Cortex of kidney (tissue), 1 donor: ENCODE results near the gene PRKAR1A.
"Not testable (repeated sequence)": the region's sequence is repeated elsewhere in the genome, so short reads cannot be mapped to it uniquely, and the experiment has no call there.

Source experiments
- DNase-seq: peaks from one replicate; lab custom pipeline; 2025; lab: John Stamatoyannopoulos, UW

The PRKAR1A gene

DNA sequence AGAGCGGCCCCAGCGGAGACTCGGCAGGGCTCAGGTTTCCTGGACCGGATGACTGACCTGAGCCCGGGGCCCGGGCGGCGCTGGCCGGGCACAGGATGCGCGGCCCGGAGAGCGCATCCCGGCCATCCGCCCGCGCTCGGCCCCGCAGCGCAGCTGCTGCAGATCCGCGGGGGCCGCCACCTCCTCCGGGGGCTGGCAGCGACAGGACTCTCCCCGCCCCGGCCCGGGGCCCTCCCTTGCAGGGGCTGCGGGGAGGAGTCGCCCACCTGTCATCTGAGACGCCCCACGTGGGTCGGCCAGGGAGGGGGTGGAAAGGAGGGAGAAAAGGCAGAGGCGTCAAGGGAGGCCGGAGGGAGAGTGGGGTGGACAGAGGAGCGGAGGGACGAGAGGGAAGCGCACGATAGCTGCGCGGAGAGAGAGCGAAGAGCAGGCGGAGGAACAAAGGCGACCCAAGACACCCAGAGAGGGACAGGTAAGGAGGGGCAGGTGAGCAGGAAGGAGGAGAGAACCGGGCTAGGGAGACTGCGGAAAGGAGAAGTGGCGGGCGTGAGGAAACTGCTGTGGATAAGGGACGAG, 471 bp upstream of the PRKAR1A start:
- peak; percentile 87 for DNase-seq

DNA sequence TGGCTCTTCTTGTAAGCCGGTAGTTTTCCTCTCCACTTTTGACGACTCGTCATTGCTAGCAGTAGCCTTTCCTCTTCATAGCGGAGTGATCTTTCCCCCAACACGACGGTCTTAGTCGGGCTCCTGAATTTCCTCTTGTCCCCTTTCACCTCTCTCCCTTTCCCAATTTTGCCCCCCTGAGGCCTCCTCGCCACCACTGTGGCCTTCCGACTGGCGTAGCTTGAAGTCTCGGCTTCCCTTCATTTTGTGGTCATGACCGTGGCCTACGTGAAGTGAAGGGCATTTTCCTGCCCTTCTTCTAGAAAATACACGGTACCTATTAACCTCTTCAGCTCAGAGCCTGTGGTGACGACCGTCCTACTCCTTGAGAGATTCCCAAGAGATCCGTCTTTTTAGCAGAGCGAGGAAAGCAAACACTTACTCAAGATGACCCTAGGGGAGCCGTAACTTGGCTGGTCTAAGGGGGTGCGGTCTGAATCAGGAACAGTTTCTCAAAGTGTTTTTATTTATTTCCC, 787 bp downstream of the PRKAR1A start:
- no peak for DNase-seq

- DNase-seq, result no peak
Measured at GRCh38 chr17:68513932-68514331, 1.7 kb downstream of the PRKAR1A start.

- DNase-seq, result no peak
Measured at GRCh38 chr17:68514831-68515635, 2.8 kb downstream of the PRKAR1A start.

GRCh38 chr17:68516732-68517131, 4.5 kb downstream of the PRKAR1A start:
- no peak for DNase-seq

DNA sequence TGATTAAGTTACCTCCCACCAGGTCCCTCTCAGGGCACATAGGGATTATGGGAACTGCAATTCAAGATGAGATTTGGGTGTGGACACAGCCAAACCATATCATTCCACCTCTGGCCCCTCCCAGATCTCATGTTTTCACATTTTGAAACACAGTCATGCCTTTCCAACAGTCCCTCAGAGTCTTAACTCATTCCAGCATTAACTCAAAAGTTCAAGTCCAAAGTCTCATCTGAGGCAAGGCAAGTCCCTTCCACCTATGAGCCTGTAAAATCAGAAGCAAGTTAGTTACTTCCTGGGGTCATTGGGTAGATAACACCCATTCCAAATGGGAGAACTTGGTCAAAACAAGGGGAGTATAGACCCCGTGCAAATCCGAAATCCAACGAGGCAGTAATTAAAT, 5.4 kb downstream of the PRKAR1A start:
- not testable (repeated sequence) for DNase-seq

GRCh38 chr17:68518063-68518815, 6.0 kb downstream of the PRKAR1A start:
- DNase-seq, result no peak

GRCh38 chr17:68519051-68519450, 6.8 kb downstream of the PRKAR1A start:
- DNase-seq, result not testable (repeated sequence)

GRCh38 chr17:68519911-68520310, 7.7 kb downstream of the PRKAR1A start:
- no peak for DNase-seq

- no peak for DNase-seq
Measured at GRCh38 chr17:68522266-68522665, 10.0 kb downstream of the PRKAR1A start.

GRCh38 chr17:68526548-68526947, 14.3 kb downstream of the PRKAR1A start:
- no peak for DNase-seq

GRCh38 chr17:68527314-68527713, 15.1 kb downstream of the PRKAR1A start:
- no peak for DNase-seq

DNA sequence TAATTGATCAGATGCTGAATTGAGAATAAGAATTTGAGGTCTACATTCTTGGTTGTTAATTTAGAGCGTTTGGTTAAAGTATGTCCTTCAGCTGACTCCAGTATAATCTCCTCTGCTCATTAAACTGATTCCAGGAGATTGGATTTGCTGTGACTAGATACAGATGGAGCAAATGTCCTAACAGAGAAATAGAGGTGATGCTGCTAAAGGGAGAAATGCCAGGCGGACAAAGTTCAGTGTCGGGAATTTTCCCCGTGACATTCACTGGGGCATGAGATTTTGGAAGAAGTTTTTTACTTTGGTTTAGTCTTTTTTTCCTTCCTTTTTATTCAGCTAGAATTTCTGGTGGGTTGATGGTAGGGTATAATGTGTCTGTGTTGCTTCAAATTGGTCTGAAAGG, 19.0 kb downstream of the PRKAR1A start:
- no peak for DNase-seq

- DNase-seq, result no peak
Measured at GRCh38 chr17:68532826-68533225, 20.6 kb downstream of the PRKAR1A start.

GRCh38 chr17:68533887-68534694, 21.9 kb downstream of the PRKAR1A start:
- no peak for DNase-seq

DNA sequence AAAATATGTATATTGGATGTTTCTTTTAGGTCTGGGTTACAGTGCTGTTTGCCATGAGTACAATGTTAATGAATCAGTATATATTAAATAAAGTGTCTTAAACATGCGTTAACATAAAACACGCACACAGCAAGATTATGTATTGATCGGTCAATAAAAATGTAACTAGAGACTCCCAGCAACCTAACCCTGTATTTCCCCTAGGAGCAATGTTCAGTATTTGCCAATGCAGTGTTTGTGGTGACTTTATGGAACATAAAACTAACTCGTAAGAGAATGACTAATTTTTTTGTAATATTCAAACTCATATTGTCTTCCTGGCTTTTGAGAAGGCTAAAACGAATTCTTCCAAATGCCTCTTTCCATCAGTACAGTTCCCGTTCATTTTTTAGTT, 22.5 kb downstream of the PRKAR1A start:
- DNase-seq, result no peak

DNA sequence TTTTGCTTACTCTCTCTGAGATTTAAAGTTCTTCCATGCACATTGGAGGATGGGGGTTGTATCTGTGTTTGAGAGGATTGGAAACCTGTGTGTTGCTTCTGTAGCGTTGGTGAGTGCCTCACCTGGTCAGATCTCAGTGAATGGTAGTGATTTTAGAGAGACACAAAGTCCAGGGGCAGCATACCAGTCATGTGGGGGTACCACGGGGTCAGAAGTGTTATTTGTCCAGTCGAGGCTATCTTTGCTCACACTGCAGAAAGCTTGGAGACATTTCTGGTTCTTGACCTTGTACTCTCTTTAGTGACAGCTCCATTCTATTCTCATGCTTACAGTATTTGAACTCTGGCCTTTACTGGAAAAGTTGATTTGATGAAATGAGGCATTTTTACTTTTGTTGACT, 23.7 kb downstream of the PRKAR1A start:
- DNase-seq, result no peak

DNA sequence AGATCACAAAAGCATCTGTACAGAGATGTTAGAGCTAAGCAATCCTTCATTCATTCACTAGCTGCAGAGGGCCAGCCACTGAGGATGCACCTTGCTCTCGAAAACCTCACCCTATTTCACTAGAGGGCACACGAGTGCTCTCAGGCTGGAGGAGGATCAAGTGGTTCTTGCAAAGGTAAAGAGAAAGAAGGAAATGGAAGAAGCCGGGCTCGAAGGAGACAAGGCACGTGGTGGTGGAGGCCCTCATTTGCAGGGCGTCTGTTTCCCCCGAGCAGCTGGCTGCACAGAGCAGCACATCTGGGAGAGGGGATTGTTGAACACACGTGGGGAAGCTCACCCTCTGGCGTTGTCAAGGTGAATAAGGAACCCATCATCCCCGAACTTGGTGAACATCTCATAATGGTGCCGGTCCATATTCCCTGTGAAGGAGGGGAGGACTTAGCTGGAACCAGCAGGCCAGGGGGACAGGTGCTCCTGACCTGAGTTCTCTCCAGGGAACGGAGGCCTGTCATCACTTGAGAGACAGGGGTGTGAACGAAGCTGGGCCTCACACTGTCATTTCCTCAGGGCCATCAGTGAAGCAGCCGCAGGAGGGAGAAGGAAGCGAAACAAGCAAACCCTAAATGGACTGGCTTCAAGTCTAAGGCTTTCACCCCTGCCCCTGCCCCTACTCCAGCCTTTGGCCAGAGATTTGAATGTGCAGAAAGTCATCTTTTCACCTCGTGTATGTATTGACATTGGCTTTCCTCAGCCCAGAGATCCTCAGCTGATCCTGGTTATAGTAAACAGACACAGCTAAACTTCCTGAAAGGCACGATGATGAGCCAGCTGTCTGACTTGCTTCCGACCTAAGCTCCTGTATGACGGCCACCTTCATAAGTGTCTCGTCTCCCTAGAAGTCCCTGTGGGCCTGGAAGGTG, 27.6 kb downstream of the PRKAR1A start:
- DNase-seq, result no peak

DNA sequence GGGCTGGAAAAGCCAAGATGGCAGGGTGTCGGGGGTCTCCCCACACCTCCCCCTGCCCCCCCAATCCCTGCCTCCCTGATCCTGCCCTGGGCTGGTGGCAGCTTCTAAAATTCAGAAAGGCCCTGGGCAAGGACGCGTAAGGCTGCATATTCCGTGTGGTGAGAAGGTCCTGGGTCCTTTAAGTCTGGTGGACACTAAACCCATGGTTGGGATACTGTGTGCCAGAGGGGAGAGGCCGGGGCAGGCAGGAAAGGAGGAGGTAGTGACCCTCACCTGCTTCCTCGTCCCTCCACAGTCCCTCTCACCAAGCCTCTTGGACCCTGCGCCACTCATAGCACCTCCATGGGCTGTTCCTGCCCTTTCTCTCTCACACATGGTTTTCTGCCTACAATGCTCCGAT, 28.8 kb downstream of the PRKAR1A start:
- no peak for DNase-seq

DNA sequence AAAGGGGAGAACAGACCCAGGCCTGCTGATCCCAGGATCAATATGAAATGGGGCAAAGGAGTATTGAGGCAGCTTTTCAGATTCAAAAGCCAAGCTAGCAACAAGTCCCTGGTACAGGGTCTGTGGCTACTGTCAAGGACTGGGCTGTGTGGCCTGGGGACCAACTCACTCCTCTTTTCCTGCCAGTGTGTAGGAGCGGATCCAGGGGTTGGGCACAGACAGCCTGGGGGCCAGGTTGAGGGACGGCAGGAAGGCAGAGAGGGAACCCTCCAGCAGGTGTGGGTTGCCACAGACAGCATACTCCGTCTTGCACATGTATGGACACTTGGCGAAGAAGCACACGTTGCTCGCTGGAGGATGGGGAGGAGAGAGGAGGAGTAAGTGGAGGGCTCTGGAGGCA, 29.6 kb downstream of the PRKAR1A start:
- no peak for DNase-seq
